H1 (cell line): Measurements from ENCODE around the gene AGBL4.

Source experiments
- CHD1 ChIP-seq: IDR thresholded peaks from 2 replicates; pipeline ENCODE4 v1.6.1; 2012; ENCODE audit warnings: low read depth, low read length, improper control_type of control experiment
- FOSL1 ChIP-seq: IDR thresholded peaks from 2 replicates; pipeline ENCODE4 v1.6.1; 2011; ENCODE audit warnings: mild to moderate bottlenecking, low read depth, low read length, moderate library complexity; ENCODE audit not compliant: insufficient read depth
- HDAC2 ChIP-seq, 2 experiments: fragments of 300-600 bp in 1 of 2; sonication (generic) in 1 of 2; IDR thresholded peaks; 2 replicates each; pipeline ENCODE4 v1.6.1; 2011 to 2012; ENCODE audit warnings: low read depth in 2 of 2, low read length in 2 of 2, mild to moderate bottlenecking in 2 of 2, moderate library complexity in 2 of 2, borderline replicate concordance in 1 of 2, inconsistent platforms in 1 of 2
- JUND ChIP-seq: IDR thresholded peaks from 2 replicates; pipeline ENCODE4 v1.6.1; 2011; ENCODE audit warnings: mild to moderate bottlenecking, improper control_type of control experiment, low read length
- MAFK ChIP-seq: IDR thresholded peaks from 2 replicates; pipeline ENCODE4 v1.6.1; 2012; ENCODE audit warnings: low read depth, mild to moderate bottlenecking, improper control_type of control experiment, low read length
- POLR2AphosphoS5 ChIP-seq: IDR thresholded peaks from 2 replicates; pipeline ENCODE4 v1.6.1; 2011; ENCODE audit warnings: low read depth, low read length
- RBBP5 ChIP-seq: IDR thresholded peaks from 2 replicates; pipeline ENCODE4 v1.7.1; 2012; ENCODE audit warnings: low read depth, mild to moderate bottlenecking, inconsistent platforms, low read length, moderate library complexity, borderline replicate concordance
- RXRA ChIP-seq: IDR thresholded peaks from 2 replicates; pipeline ENCODE4 v1.6.1; 2011; ENCODE audit warnings: low read depth, mild to moderate bottlenecking, low read length, moderate library complexity; ENCODE audit not compliant: insufficient read depth
- SP1 ChIP-seq: IDR thresholded peaks from 2 replicates; pipeline ENCODE4 v1.6.1; 2011; ENCODE audit warnings: low read depth, low read length
- SP2 ChIP-seq: IDR thresholded peaks from 2 replicates; pipeline ENCODE4 v1.6.1; 2012; ENCODE audit warnings: mild to moderate bottlenecking, low read length, inconsistent platforms
- SRF ChIP-seq: IDR thresholded peaks from 2 replicates; pipeline ENCODE4 v1.6.1; 2011; ENCODE audit warnings: mild to moderate bottlenecking, low read depth, low read length, moderate library complexity
- ZNF274 ChIP-seq: IDR thresholded peaks from 2 replicates; pipeline ENCODE4 v1.7.0; 2012; ENCODE audit warnings: low read length, borderline replicate concordance; ENCODE audit errors: extremely low read depth
- TF ChIP-seq, protein P1 (sequence below), 3 experiments: IDR thresholded peaks; 1 replicate in 2 of 3; 2 replicates in 1 of 3; pipeline versions ENCODE4 v1.5.1 to v1.6.1; 2011; ENCODE audit warnings: low read length in 3 of 3, mild to moderate bottlenecking in 3 of 3, inconsistent platforms in 2 of 3, low read depth in 1 of 3, moderate library complexity in 1 of 3; ENCODE audit not compliant: insufficient read depth in 1 of 3; ENCODE audit errors: control extremely low read depth in 1 of 3

GRCh38 chr1:48571303-48571987 lies 1452.3 kb downstream of the AGBL4 start:
- TF ChIP-seq RBBP5 (no peak), CHD1 (no peak), POLR2AphosphoS5 (no peak), SP1 (no peak), ZNF274 (no peak), FOSL1 (no peak), MAFK (no peak), SRF (no peak), JUND (no peak), SP2 (no peak), RXRA (no peak), HDAC2 (IDR thresholded peaks at IDR 0.05; ENCODE audit: borderline replicate concordance in 1 of 2, low read depth in 2 of 2, low read length in 2 of 2) (no peak)
- TF ChIP-seq, protein P1, sequence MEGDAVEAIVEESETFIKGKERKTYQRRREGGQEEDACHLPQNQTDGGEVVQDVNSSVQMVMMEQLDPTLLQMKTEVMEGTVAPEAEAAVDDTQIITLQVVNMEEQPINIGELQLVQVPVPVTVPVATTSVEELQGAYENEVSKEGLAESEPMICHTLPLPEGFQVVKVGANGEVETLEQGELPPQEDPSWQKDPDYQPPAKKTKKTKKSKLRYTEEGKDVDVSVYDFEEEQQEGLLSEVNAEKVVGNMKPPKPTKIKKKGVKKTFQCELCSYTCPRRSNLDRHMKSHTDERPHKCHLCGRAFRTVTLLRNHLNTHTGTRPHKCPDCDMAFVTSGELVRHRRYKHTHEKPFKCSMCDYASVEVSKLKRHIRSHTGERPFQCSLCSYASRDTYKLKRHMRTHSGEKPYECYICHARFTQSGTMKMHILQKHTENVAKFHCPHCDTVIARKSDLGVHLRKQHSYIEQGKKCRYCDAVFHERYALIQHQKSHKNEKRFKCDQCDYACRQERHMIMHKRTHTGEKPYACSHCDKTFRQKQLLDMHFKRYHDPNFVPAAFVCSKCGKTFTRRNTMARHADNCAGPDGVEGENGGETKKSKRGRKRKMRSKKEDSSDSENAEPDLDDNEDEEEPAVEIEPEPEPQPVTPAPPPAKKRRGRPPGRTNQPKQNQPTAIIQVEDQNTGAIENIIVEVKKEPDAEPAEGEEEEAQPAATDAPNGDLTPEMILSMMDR (IDR thresholded peaks at IDR 0.05; ENCODE audit: control extremely low read depth in 1 of 3, insufficient read depth in 1 of 3, low read depth in 1 of 3, low read length in 3 of 3), result no peak
